Cardiac septum (tissue), 1 donor: ENCODE data around the gene METAP1. TPM values are rescaled to one million over a fixed set of nuclear protein-coding genes. Genes with fewer than 3 reads are reported as not detected.
"Not testable (repeated sequence)": the region's sequence is repeated elsewhere in the genome, so short reads cannot be mapped to it uniquely, and the experiment has no call there.

Source experiments
- DNase-seq: peaks from one replicate; pipeline ENCODE4 v3.0.0-alpha.2; 2020; ENCODE audit warnings: low spot score
- intact Hi-C: fragments of 100-400 bp; cut with DNase I; formaldehyde crosslinking; loops from one replicate; pipeline ENCODE4 v1.14.0; 2022
- microRNA-seq: library from miRNA; unstranded; fragments of <30 nt; microRNA quantifications from one replicate; pipeline ENCODE4 v1.2.0, GENCODE V29; 2020
- total RNA-seq: library from RNA; stranded (reverse); fragmentation: NEBNext Ultra II Directional; extraction: Animal tissue kit (Norgen Biotek cat#: 25700); gene quantifications from one replicate; pipeline ENCODE4 v1.2.1, GENCODE V29; 2021
- donor health status: DM: no; HTN: no; CAD: no.

METAP1 gene
- total RNA-seq, 1 donor from 2014 or later = 56.2 TPM

DNA sequence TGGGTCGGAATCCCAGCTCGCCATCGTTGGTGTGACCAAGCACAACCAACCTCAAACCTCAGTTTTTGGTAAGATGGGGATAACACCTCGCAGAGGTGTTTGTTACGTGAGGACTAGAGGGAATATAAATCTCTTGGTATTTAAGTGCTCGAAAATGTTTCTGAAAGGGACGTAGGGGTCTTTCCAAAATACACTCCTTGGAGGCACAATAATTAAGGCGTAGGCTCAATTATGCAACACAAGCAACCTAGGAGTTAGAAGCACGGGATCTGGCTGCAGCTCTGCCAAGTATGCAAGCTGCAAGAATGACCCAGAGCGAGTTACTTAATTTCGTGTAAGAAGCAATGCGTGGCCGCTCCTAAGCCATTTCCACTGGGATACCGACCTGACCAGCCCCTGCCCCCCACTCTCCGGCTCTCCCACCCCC lies 92.5 kb downstream of the METAP1 start:
- intact Hi-C loops = loop anchor here (2.0 kb wide), 2 partner anchors 29 to 93 kb away; partner anchors contain the start of gene METAP1

DNA sequence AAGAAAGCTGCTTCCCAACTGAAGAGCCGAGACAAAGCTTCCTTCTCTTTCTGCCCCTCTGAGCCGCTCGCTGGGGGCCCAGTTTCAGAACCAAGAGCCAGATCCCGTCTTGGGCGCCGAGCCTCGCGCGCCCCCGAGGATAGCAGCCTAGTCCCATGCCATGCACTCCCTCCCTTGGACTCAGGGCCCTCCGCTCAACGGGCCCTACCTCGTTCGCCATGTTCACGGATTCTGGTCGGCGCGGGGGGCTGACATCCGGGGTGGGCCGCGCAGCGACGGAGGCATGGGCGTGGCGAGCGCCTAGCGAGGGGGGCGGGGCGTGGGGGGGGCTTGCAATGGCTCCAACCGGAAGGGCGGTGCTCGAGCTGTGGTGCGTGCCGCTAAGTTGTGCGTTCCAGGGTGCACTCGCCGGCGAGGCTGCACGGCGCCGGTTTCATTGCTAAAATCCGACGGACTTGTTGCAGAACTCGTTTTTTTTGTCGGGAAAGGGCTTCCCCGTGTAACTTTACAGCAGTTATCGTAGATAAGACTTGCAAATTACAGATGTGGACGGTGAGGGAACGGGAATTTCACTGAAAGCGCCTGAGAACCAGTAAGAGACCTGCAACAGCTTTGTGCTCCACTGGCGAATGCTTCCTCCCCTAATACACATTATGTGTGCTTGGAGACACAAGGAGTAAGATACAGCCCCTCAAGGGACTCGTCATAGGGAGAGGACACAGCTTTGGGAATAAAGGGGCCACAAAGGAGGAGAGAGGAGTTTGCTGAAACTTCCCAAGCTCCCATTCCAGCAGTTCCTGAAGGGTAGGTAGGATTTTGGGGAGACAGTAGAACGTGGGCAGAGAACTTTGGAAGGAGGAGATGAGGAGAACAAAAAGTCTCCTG lies 93.2 kb downstream of the METAP1 start, which contains the start of gene ADH5:
Gene ADH5, minus strand, starts transcription at position 308 of the 885 bp plus-strand sequence. Its CDS starts 88 bp downstream, at position 220.
- intact Hi-C loops = loop anchor here (1.0 to 2.0 kb wide), 3 partner anchors 30 to 159 kb away; partner anchors contain the start of genes EIF4E and METAP1
- peak; percentile 92 for DNase-seq

More for the DNA sequence above, 92.5 kb downstream of the METAP1 start:
- no peak for DNase-seq

DNA sequence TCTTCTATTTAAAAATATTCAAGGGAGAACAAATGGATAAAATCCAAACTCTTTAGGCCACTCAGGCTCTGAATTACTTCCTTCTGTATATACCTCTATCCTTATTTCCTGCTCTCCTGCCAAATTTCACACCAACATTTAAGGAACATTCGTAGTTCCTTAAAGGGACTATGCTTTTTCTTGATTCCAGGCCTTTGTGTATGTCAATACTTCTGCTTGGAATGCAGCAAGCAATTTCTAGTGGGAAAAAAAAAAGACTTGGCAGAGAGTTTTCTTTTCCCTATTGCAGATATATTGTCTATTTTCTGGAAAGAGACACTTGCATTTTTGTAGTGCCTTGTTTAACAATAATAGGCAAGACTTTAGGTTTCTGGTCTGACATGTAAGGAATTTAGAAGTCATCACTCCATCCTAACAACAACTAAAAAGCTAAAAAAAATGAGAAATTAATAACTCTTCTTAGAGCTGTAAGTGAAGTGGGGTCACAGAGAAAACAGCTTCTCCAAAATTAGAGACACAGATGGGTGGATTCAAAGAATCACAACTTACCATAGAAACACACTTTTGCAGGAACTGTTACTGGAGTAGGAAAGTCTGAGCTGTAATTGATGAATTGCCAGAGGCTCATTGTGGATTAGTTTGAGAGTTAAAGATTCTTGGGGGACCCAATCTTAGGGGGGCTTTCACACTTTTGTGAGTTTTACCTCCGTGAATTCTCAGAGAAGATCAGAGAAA lies 95.1 kb downstream of the METAP1 start:
- DNase-seq = no peak
- intact Hi-C loops = no loop called here

DNA sequence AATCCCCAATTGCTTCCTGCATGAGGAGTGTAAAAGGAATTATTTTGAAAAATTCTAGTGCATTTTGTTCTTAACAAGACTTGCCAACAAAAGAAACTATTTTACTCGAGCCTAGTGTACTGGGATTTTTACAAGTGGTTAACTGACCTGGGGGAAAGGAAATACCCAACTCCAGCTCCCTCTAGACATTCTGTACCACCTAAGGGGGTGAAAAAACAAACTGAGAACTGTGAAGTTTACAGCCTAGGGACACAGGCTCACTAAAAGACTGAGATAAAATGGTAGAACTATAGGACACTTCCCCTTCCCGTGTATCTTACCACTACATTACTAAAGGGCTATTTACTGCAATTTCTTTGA lies 95.7 kb downstream of the METAP1 start:
- intact Hi-C loops = no loop called here
- DNase-seq = no peak

DNA sequence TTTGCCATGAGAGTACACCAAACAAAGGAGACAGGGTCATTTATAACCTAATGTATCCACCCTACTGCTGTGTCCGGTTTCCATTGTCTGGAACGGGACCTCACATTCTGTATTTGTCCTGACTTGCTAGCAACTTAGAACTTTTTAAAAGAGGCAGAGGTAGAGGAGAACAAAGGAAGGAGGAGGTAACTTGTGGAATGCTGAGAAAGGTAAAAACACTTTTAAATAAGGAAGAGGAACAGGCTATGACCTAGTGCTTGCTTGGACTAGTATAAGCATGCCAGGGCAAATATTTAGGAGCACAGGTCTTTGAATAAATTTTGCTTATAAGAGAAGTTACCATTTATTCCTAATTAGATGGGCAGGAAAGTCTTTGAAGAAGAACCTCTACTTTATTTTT lies 96.3 kb downstream of the METAP1 start:
- DNase-seq, intact Hi-C loops: not testable (repeated sequence)

DNA sequence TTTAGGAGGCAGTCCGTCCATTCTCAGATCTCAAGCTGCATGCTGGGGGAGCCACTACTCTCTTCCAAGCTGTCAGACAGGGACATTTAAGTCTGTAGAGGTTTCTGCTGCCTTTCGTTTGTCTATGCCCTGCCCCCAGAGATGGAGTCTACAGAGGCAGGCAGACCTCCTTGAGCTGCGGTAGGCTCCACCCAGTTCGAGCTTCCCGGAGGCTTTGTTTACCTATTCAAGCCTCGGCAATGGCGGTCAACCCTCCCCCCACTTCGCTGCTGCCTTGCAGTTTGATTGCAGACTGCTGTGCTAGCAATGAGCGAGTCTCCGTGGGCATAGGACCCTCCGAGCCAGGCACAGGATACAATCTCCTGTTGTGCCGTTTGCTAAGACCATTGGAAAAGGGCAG lies 103.8 kb downstream of the METAP1 start:
- intact Hi-C loops = no loop called here

DNA sequence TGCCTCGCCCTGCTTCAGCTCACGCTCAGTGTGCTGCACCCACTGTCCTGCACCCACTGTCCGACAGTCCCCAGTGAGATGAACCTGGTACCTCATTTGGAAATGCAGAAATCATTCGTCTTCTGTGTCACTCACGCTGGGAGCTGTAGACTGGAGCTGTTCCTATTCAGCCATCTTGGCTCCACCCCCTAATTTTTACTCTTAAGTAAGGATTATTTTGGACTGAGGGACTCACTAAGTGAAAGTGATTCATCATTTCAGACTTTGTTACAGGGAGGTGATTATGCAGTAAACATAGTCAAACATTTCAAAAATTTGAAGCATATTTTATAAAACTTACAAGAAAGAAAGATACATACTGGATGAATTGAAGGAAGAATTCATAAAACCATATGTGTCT lies 104.3 kb downstream of the METAP1 start:
- intact Hi-C loops, DNase-seq: not testable (repeated sequence)

More for the DNA sequence above, 103.8 kb downstream of the METAP1 start:
- DNase-seq = no peak

DNA sequence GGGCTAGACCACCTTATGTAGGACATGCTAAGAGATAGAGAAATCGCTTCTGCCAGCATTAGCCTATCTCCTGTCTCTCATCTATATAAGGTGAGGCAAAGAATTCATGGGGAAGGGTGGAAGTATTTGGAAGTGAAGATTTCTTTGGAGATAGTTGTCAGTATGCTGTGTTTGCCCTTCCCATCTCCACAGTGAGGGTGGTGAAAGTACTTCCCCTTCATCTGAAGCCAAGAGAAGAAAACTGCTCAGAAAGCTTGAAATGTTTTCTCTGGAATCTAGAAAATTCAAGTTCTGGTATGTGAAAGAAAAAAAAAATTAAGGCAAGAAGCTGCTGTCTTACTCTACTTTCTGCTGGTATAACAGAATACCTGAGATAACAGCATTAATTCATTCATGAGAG lies 105.4 kb downstream of the METAP1 start:
- no peak for DNase-seq
- intact Hi-C loops = no loop called here

DNA sequence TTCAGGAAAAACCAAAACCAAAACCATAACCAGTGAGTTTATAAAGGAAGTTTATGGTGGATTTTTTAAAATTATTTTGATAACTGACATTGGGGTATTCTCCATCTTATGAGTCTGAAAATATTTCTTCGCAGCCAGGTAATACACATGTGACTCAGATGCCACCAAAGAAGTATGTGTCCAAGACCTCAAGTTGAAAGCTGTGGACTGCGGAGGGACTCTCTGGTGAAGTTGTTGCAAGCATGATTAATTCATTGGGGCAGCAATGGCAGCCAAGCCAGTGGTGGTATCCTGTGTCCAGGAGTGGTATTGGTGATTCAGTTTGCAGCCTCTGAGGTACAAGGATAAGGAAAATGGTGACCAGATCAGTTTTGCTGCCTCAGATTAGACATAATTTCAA lies 107.1 kb downstream of the METAP1 start:
- intact Hi-C loops = no loop called here
- DNase-seq = no peak

DNA sequence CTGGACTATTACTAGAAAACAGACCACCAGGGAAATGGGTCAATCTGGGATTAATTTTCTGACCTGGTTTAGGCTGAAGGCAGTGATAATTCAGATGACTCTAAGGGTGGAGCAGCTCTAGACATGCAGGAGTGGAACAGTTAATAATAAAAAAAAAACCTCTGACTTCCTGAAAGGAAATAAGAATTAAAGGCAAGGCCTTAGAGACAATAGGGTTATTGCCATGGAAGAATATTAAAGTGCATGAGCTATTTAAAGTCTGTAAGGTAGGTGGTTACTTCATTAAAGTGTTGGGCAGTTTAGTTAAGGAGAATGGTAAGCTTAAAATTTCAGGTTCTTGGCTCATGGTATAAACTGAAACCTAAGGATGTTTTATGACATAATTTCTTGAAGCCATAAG lies 107.6 kb downstream of the METAP1 start:
- intact Hi-C loops = no loop called here
- no peak for DNase-seq

DNA sequence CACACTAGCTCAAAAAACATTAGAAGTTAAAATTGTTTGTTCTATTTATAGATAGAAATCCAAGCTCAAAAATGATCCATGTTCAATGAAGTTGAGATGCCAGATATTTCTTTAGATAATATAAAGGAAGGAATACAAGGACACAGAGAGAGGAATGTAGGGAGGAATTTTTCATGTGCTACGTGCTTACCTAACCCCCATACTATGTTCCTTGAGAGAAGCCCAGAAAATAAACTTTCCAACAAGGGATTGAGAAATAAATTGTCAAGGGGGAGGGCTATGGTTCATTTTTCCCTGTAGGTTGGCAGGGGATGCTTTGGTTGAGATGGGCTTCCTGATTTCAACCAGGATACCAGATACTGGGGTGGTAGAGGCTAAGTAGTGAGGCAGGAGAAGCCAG lies 108.6 kb downstream of the METAP1 start:
- intact Hi-C loops = no loop called here
- no peak for DNase-seq

DNA sequence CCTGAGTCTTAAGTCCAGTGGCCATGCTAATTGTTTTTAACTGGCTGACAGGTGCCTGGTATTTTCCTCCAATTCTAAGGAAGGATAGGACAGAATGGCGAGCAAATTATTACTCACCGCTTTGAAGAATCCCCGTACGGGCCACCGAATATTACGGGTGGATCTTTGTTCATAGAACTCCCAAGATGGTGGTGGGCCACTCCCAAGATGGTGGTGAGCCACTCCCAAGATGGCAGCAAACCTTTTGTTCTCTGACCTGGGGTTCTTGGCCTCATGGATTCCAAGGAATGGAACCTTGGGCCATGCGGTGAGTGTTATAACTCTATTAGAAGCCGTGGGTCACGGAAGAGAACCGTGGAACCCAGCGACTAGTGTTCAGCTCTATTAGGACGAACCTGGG lies 113.8 kb downstream of the METAP1 start:
- intact Hi-C loops, DNase-seq: not testable (repeated sequence)

Small RNAs within 50 kb of the gene (microRNA-seq; reads per million reads assigned to microRNA genes)
- 3.6 reads per million for gene MIR3684

Other genes starting within 250 kb of the METAP1 start
- gene EIF4E, start 66.6 kb upstream of the METAP1 start, total RNA-seq = 57.5 TPM
- 132 TPM for gene ADH5, start 93.1 kb downstream of the METAP1 start, total RNA-seq
- not detected for gene ADH4, start 148.6 kb downstream of the METAP1 start, total RNA-seq
- not detected for gene ADH6, start 223.5 kb downstream of the METAP1 start, total RNA-seq